Suprapubic skin (tissue), 4 donors: ENCODE data around the gene ITM2C.

Source experiments
- POLR2A ChIP-seq, 2 donors: fragments of 450-650 bp; IDR thresholded peaks; one replicate each; pipeline ENCODE4 v1.6.1; 2017; ENCODE audit warnings: antibody characterized with exemption in 2 of 2, mild to moderate bottlenecking in 2 of 2, moderate library complexity in 2 of 2
- POLR2AphosphoS5 ChIP-seq, 3 donors: sonication (generic); formaldehyde crosslinking; IDR thresholded peaks; one replicate each; pipeline ENCODE4 v1.6.1; 2017; ENCODE audit warnings: antibody characterized with exemption in 3 of 3
- TF ChIP-seq, protein P1 (sequence below), 2 donors: fragments of 200-600 bp in 1 of 2; fragments of 450-650 bp in 1 of 2; sonication (generic) in 1 of 2; IDR thresholded peaks; one replicate each; pipeline ENCODE4 v1.5.1; 2016 to 2019; ENCODE audit warnings: antibody characterized with exemption in 2 of 2, mild to moderate bottlenecking in 1 of 2, moderate library complexity in 1 of 2

DNA sequence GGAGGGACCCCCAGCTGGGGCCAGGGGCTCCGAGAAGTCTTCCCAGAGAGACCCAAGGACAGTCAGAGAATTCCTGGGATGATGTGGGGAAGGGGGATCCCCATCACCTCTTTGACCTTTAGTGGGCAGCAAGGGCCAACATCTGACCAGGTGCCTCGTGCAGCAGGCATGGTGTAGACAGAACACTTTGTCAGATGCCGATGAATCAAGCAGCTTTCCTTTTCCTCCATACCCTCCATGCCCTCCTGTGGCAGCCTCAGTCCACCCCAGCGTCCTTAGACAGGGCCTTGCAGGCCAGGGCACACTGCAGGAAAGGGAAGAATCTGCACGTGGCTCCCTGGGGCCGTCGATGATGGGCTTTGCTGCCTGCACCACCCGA, 34.0 kb downstream of the ITM2C start:
- TF ChIP-seq, protein P1, sequence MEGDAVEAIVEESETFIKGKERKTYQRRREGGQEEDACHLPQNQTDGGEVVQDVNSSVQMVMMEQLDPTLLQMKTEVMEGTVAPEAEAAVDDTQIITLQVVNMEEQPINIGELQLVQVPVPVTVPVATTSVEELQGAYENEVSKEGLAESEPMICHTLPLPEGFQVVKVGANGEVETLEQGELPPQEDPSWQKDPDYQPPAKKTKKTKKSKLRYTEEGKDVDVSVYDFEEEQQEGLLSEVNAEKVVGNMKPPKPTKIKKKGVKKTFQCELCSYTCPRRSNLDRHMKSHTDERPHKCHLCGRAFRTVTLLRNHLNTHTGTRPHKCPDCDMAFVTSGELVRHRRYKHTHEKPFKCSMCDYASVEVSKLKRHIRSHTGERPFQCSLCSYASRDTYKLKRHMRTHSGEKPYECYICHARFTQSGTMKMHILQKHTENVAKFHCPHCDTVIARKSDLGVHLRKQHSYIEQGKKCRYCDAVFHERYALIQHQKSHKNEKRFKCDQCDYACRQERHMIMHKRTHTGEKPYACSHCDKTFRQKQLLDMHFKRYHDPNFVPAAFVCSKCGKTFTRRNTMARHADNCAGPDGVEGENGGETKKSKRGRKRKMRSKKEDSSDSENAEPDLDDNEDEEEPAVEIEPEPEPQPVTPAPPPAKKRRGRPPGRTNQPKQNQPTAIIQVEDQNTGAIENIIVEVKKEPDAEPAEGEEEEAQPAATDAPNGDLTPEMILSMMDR (IDR thresholded peaks at IDR 0.05) = no peak
- TF ChIP-seq POLR2AphosphoS5 (IDR thresholded peaks at IDR 0.05) = no peak
- TF ChIP-seq POLR2A (IDR thresholded peaks at IDR 0.05) = no peak
